H1 (cell line): Measurements from ENCODE around the gene SBNO1.
A peak's percentile ranks its signal among the peaks of the same experiment; 100 is the strongest.

Source experiments
- BRCA1 ChIP-seq: IDR thresholded peaks from 2 replicates; pipeline ENCODE4 v1.6.1; 2012; ENCODE audit warnings: low read depth, low read length, improper control_type of control experiment
- TF ChIP-seq, protein P1 (sequence below), 3 experiments: IDR thresholded peaks; 1 replicate in 2 of 3; 2 replicates in 1 of 3; pipeline versions ENCODE4 v1.5.1 to v1.6.1; 2011; ENCODE audit warnings: low read length in 3 of 3, mild to moderate bottlenecking in 3 of 3, inconsistent platforms in 2 of 3, low read depth in 1 of 3, moderate library complexity in 1 of 3; ENCODE audit not compliant: insufficient read depth in 1 of 3; ENCODE audit errors: control extremely low read depth in 1 of 3

DNA sequence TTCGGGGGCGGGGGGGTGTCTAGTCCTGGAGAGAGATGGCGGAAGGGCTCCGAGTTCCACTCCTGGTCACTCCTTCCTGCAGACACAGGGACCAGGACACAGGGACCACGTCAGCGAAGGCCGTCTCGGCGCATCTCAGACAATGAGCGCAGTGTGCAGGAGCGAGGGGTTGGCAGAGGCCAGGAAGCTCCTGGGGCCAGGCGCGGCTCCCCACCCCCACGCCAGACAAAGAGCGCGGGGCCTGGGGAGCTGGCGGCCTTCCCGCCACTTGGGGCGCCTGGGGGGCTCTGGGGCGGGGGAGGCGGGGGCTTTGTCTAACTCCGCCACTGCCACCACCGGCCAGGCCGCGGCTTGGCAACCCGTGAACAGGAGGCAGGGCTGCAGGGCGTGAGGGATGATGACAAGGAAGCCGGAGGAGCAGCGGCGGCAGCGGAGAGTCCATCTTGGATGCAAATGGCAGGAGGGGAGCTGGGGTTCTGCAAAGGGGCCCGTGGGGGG, 95.2 kb downstream of the SBNO1 start:
- TF ChIP-seq, protein P1, sequence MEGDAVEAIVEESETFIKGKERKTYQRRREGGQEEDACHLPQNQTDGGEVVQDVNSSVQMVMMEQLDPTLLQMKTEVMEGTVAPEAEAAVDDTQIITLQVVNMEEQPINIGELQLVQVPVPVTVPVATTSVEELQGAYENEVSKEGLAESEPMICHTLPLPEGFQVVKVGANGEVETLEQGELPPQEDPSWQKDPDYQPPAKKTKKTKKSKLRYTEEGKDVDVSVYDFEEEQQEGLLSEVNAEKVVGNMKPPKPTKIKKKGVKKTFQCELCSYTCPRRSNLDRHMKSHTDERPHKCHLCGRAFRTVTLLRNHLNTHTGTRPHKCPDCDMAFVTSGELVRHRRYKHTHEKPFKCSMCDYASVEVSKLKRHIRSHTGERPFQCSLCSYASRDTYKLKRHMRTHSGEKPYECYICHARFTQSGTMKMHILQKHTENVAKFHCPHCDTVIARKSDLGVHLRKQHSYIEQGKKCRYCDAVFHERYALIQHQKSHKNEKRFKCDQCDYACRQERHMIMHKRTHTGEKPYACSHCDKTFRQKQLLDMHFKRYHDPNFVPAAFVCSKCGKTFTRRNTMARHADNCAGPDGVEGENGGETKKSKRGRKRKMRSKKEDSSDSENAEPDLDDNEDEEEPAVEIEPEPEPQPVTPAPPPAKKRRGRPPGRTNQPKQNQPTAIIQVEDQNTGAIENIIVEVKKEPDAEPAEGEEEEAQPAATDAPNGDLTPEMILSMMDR (IDR thresholded peaks at IDR 0.05; ENCODE audit: control extremely low read depth in 1 of 3, insufficient read depth in 1 of 3, low read depth in 1 of 3, low read length in 3 of 3), result peak in 1 of 3 experiments; percentile 6; a peak in 1 of 4 replicates
- TF ChIP-seq BRCA1, result no peak
